Stimulated activated naive CD4-positive, alpha-beta T cell treated with Interleukin-2 at 50 U/mL for 16 hours (primary cell): ENCODE results near the gene SMTN.

Experiments used
- DNase-seq: peaks from one replicate; lab custom pipeline; 2025; lab: John Stamatoyannopoulos, UW

SMTN gene

GRCh38 chr22:31127181-31127772 is 46.2 kb downstream of the SMTN start:
- DNase-seq = no peak

- no peak for DNase-seq
These were observed 47.0 kb downstream of the SMTN start for GRCh38 chr22:31128156-31128555.

GRCh38 chr22:31130873-31131272 is 49.8 kb downstream of the SMTN start:
- DNase-seq = no peak

- DNase-seq = no peak
These were observed 52.8 kb downstream of the SMTN start for GRCh38 chr22:31133911-31134310.

GRCh38 chr22:31134688-31135087 is 53.6 kb downstream of the SMTN start:
- DNase-seq = no peak

GRCh38 chr22:31135706-31136105 is 54.6 kb downstream of the SMTN start:
- DNase-seq = no peak

- no peak for DNase-seq
These were observed 55.0 kb downstream of the SMTN start for GRCh38 chr22:31136155-31136554.

GRCh38 chr22:31136711-31137110 is 55.6 kb downstream of the SMTN start:
- DNase-seq = no peak

- no peak for DNase-seq
These were observed 56.6 kb downstream of the SMTN start for GRCh38 chr22:31137721-31138120.

- DNase-seq = no peak
These were observed 57.0 kb downstream of the SMTN start for GRCh38 chr22:31138126-31138525.

GRCh38 chr22:31139066-31139465 is 57.9 kb downstream of the SMTN start:
- no peak for DNase-seq

- DNase-seq = no peak
These were observed 59.0 kb downstream of the SMTN start, which contains the start of gene PLA2G3 for GRCh38 chr22:31139866-31140716. TSS of gene PLA2G3 (minus strand) at chr22:31140508. CDS start at chr22:31140354, 154 bp downstream.

- DNase-seq = no peak
These were observed 59.6 kb downstream of the SMTN start for GRCh38 chr22:31140746-31141145.

GRCh38 chr22:31141551-31141950 is 60.4 kb downstream of the SMTN start:
- no peak for DNase-seq

GRCh38 chr22:31142285-31142684 is 61.2 kb downstream of the SMTN start:
- no peak for DNase-seq

GRCh38 chr22:31143038-31143437 is 61.9 kb downstream of the SMTN start:
- no peak for DNase-seq

- DNase-seq = no peak
These were observed 62.4 kb downstream of the SMTN start for GRCh38 chr22:31143537-31143936.

GRCh38 chr22:31144223-31144622 is 63.1 kb downstream of the SMTN start:
- no peak for DNase-seq

GRCh38 chr22:31148488-31148887 is 67.4 kb downstream of the SMTN start:
- no peak for DNase-seq

- no peak for DNase-seq
These were observed 68.0 kb downstream of the SMTN start for GRCh38 chr22:31148953-31149627.

- no peak for DNase-seq
These were observed 69.5 kb downstream of the SMTN start for GRCh38 chr22:31150615-31151014.

- no peak for DNase-seq
These were observed 70.8 kb downstream of the SMTN start for GRCh38 chr22:31151872-31152271.

GRCh38 chr22:31153357-31153756 is 72.2 kb downstream of the SMTN start:
- DNase-seq = no peak
